ENCODE data around the gene MKNK2. TPM values are rescaled to one million over a fixed set of nuclear protein-coding genes. Genes with fewer than 3 reads are reported as not detected.

Gene MKNK2
- 74.1 and 114 TPM in 2 replicates for total RNA-seq

GRCh38 chr19:2050991-2051772 lies at the start of gene MKNK2:
Gene MKNK2, minus strand, starts transcription at chr19:2051244. Its CDS starts 393 bp downstream, at chr19:2050851.

GRCh38 chr19:2096480-2097202 lies 45.6 kb upstream of the MKNK2 start, which contains the start of gene IZUMO4:
Gene IZUMO4, plus strand, starts transcription at chr19:2096915. Its CDS starts 31 bp downstream, at chr19:2096946.

DNA sequence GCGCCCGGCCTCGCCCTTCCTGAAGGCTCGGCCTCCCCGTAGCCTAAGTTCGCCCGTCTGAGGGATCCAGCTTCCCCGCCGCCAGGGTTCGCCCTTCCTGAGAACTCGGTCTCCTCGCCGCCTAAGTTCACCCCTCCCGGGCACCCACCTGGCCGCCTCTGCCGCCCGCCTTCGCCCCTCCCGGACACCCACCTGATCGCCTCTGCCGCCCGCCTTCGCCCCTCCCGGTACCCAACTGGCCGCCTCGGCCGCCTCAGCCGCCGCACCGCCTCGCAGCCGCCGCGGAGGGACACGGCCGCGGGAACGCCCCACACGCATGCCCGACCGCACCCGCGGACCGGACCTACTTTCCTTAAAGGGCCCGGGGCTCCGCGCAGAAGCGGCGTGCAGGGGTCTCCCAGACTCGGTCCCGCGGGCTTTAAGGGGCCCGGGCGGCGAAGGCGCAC lies 45.0 kb upstream of the MKNK2 start, which contains the start of gene MOB3A:
TSS of gene MOB3A (minus strand) at position 293 of the 446 bp plus-strand sequence. CDS start 17,766 bp downstream, outside the sequence.

GRCh38 chr19:2015608-2015950 lies 35.5 kb downstream of the MKNK2 start, which contains the start of gene BTBD2:
Gene BTBD2, minus strand, starts transcription at chr19:2015714. Its CDS starts 11 bp downstream, at chr19:2015703.

Other genes with a start within 250 kb of the MKNK2 start
- 0.65 and 1.3 TPM in 2 replicates for gene ATP8B3, start 239.0 kb downstream of the MKNK2 start, total RNA-seq
- gene REXO1, start 202.8 kb downstream of the MKNK2 start, total RNA-seq, result 6.8 and 14.7 TPM in 2 replicates
- 3.7 and 5.8 TPM in 2 replicates for gene KLF16, start 187.7 kb downstream of the MKNK2 start, total RNA-seq
- gene ABHD17A, start 165.7 kb downstream of the MKNK2 start, total RNA-seq, result 91.8 and 111 TPM in 2 replicates
- gene ADAT3, start 145.8 kb downstream of the MKNK2 start, total RNA-seq, result 1.6 and 4.0 TPM in 2 replicates
- 17.6 and 48.2 TPM in 2 replicates for gene SCAMP4, start 145.8 kb downstream of the MKNK2 start, total RNA-seq
- 70.1 and 102 TPM in 2 replicates for gene CSNK1G2, start 110.1 kb downstream of the MKNK2 start, total RNA-seq
- gene BTBD2, start 35.5 kb downstream of the MKNK2 start, total RNA-seq, result 30.8 and 82.8 TPM in 2 replicates
- 17.2 and 35.2 TPM in 2 replicates for gene MOB3A, start 45.1 kb upstream of the MKNK2 start, total RNA-seq
- 0.76 and 0.81 TPM in 2 replicates for gene IZUMO4, start 45.7 kb upstream of the MKNK2 start, total RNA-seq
- gene AP3D1, start 100.3 kb upstream of the MKNK2 start, total RNA-seq, result 71.7 and 146 TPM in 2 replicates
- 4.2 and 7.4 TPM in 2 replicates for gene DOT1L, start 112.7 kb upstream of the MKNK2 start, total RNA-seq
- 47.3 and 75.1 TPM in 2 replicates for gene PLEKHJ1, start 185.1 kb upstream of the MKNK2 start, total RNA-seq
- gene SF3A2, start 185.6 kb upstream of the MKNK2 start, total RNA-seq, result 37.7 and 92.1 TPM in 2 replicates
- 0.49 and 2.3 TPM in 2 replicates for gene AMH, start 198.1 kb upstream of the MKNK2 start, total RNA-seq
- not detected in 2 replicates for gene JSRP1, start 205.2 kb upstream of the MKNK2 start, total RNA-seq
- 0.25 TPM in 1 of 2 replicates, not detected in the other for gene PEAK3, start 230.9 kb upstream of the MKNK2 start, total RNA-seq

All from bladder microvascular endothelial cell (primary cell).